ENCODE measurements around the gene TMEM44. TPM values are rescaled to one million over a fixed set of nuclear protein-coding genes. Genes with fewer than 3 reads are reported as not detected.

The TMEM44 gene
- total RNA-seq, 1 donor, result 18.8 TPM

DNA sequence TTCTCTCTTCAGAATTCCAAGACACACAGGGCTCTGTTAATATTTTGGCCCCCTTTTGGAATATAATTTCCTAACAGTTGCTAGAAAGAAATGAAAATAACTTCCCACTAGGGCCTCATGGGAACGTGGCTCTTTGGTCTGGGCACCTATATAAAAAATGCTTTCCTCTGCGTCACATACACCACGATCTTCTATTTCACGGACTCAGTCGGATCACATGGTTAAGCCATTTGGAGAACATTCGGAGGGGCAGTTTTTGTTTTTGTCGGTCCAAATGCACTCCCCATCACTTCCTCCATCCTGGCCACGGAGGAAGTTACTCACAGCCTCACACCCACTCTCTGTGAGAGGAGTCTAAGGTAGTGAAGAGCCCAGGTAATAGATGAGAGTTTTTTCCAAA lies 21.0 kb downstream of the TMEM44 start:
- no peak for TF ChIP-seq CTCF (IDR thresholded peaks at IDR 0.05; ENCODE audit: extremely low read depth, low read depth, low read length)
- peaks cover 37% of the 10 kb centered on the region for H3K36me3 ChIP-seq (ENCODE audit: insufficient read depth, low read length)

DNA sequence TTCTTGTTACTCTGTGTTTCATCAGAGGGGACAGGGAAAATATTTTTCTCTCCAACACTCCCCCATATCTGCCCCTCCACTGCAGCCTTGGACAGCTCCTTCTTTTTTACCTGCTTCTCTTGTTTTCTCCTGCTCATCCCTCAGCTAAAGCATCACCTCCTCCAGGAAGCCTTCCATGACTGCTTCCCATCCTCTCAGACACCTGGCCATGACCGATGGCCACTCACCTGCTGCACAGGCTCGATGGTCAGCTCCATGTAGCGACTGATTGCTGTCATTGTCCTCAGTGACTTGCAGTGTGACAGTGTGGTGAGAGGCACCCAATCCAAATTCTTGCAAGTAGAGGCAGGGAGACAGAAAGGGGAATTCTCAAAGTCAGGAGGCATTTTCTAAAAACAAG lies 22.5 kb downstream of the TMEM44 start:
- no peak overlapping the region for H3K4me3 ChIP-seq (ENCODE audit: insufficient read depth, low read length)
- TF ChIP-seq CTCF (IDR thresholded peaks at IDR 0.05; ENCODE audit: extremely low read depth, low read depth, low read length), result no peak

More for the DNA sequence above, 21.0 kb downstream of the TMEM44 start:
- H4K20me1 ChIP-seq (ENCODE audit: insufficient read depth, low read length), result no peaks in the 10 kb centered on the region
- no peaks in the 10 kb centered on the region for H3K27me3 ChIP-seq (ENCODE audit: insufficient read depth, low read length)
- no peak for DNase-seq (ENCODE audit: insufficient read length, low spot score, missing footprints)
- H3K27ac ChIP-seq (ENCODE audit: low read depth, low read length), result no peak overlapping the region
- no peaks in the 10 kb centered on the region for H3K4me1 ChIP-seq (ENCODE audit: insufficient read depth, low read length)
- no peak overlapping the region for H2AFZ ChIP-seq (ENCODE audit: low read length)
- H3K9me3 ChIP-seq (ENCODE audit: low read depth, low read length), result no peaks in the 10 kb centered on the region
- H3K4me3 ChIP-seq (ENCODE audit: insufficient read depth, low read length), result no peak overlapping the region
- H3K79me2 ChIP-seq (ENCODE audit: insufficient read depth, low read length), result no peaks in the 10 kb centered on the region
- H3K4me2 ChIP-seq (ENCODE audit: insufficient read depth, low read length), result no peak overlapping the region

DNA sequence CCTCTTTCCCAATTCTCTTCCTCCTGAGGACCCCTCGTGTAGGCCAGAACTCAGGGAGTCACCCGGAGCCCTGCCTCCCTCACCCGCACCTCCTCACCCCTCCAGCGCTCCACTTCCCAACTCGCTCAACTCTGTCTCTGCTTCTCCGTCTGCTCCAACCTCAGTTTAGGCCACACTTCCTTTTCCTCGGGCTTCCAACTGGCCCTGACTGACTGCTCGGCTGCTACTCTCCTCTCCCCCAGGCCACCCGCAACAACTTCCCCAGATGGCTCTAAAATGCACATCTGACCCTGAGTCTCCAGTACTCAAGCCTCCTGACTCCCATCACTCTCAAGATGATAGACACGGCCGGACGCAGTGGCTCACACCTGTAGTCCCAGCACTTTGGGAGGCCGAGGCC lies 23.6 kb downstream of the TMEM44 start:
- H3K27me3 ChIP-seq (ENCODE audit: insufficient read depth, low read length), result no peaks in the 10 kb centered on the region
- no peaks in the 10 kb centered on the region for H3K4me1 ChIP-seq (ENCODE audit: insufficient read depth, low read length)
- no peak overlapping the region for H2AFZ ChIP-seq (ENCODE audit: low read length)
- TF ChIP-seq CTCF (IDR thresholded peaks at IDR 0.05; ENCODE audit: extremely low read depth, low read depth, low read length), result no peak
- no peak overlapping the region for H3K27ac ChIP-seq (ENCODE audit: low read depth, low read length)
- H3K4me3 ChIP-seq (ENCODE audit: insufficient read depth, low read length), result no peak overlapping the region
- DNase-seq (ENCODE audit: insufficient read length, low spot score, missing footprints), result no peak
- H4K20me1 ChIP-seq (ENCODE audit: insufficient read depth, low read length), result no peaks in the 10 kb centered on the region
- no peaks in the 10 kb centered on the region for H3K79me2 ChIP-seq (ENCODE audit: insufficient read depth, low read length)
- H3K4me2 ChIP-seq (ENCODE audit: insufficient read depth, low read length), result no peak overlapping the region
- peaks cover 36% of the 10 kb centered on the region for H3K36me3 ChIP-seq (ENCODE audit: insufficient read depth, low read length)
- no peaks in the 10 kb centered on the region for H3K9me3 ChIP-seq (ENCODE audit: low read depth, low read length)

More for the DNA sequence above, 22.5 kb downstream of the TMEM44 start:
- Histone ChIP-seq H3K4me1 (ENCODE audit: insufficient read depth, low read length) (no peaks in the 10 kb centered on the region), H4K20me1 (ENCODE audit: insufficient read depth, low read length) (no peaks in the 10 kb centered on the region), H3K27me3 (ENCODE audit: insufficient read depth, low read length) (no peaks in the 10 kb centered on the region), H3K79me2 (ENCODE audit: insufficient read depth, low read length) (no peaks in the 10 kb centered on the region), H3K4me2 (ENCODE audit: insufficient read depth, low read length) (no peak overlapping the region), H3K36me3 (ENCODE audit: insufficient read depth, low read length) (peaks cover 38% of the 10 kb centered on the region), H3K9me3 (ENCODE audit: low read depth, low read length) (no peaks in the 10 kb centered on the region), H2AFZ (ENCODE audit: low read length) (no peak overlapping the region), H3K27ac (ENCODE audit: low read depth, low read length) (no peak overlapping the region)
- DNase-seq (ENCODE audit: insufficient read length, low spot score, missing footprints), result peak; percentile 25

DNA sequence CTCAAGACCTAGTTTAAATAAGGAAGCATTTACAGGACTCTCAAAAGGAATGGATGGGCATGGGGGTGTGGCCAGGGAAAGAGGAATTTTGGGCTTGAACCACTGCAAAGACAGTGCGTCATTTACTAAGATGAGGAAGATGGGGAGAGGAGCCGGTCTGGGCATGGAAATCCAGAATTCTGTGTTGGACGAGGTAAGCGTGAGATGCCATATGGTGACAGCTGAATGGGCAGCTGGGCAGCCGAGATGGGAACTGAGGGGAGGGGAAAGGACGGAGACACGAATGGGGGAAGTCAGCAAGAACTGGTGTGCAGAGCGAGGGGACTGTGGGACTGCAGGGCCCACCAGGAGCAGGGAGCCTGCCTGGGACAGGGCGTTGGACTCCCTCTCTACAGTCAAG lies 24.2 kb downstream of the TMEM44 start:
- H3K9me3 ChIP-seq (ENCODE audit: low read depth, low read length), result no peaks in the 10 kb centered on the region
- H3K4me3 ChIP-seq (ENCODE audit: insufficient read depth, low read length), result no peak overlapping the region
- no peak for TF ChIP-seq CTCF (IDR thresholded peaks at IDR 0.05; ENCODE audit: extremely low read depth, low read depth, low read length)
- no peaks in the 10 kb centered on the region for H3K27me3 ChIP-seq (ENCODE audit: insufficient read depth, low read length)
- H3K4me2 ChIP-seq (ENCODE audit: insufficient read depth, low read length), result no peak overlapping the region
- H3K79me2 ChIP-seq (ENCODE audit: insufficient read depth, low read length), result no peaks in the 10 kb centered on the region
- no peaks in the 10 kb centered on the region for H4K20me1 ChIP-seq (ENCODE audit: insufficient read depth, low read length)
- peaks cover 37% of the 10 kb centered on the region for H3K36me3 ChIP-seq (ENCODE audit: insufficient read depth, low read length)
- no peak for DNase-seq (ENCODE audit: insufficient read length, low spot score, missing footprints)
- H3K27ac ChIP-seq (ENCODE audit: low read depth, low read length), result no peak overlapping the region
- no peaks in the 10 kb centered on the region for H3K4me1 ChIP-seq (ENCODE audit: insufficient read depth, low read length)
- H2AFZ ChIP-seq (ENCODE audit: low read length), result no peak overlapping the region
